GM21526 (cell line): ENCODE measurements around the gene TAAR9.

Experiments used
- ATAC-seq: cut with Tn5 transposase; IDR thresholded peaks from one replicate; pipeline ENCODE4 v1.9.1; 2021; ENCODE audit warnings: moderate library complexity; ENCODE audit not compliant: unreplicated experiment, low FRiP score

The TAAR9 gene

DNA sequence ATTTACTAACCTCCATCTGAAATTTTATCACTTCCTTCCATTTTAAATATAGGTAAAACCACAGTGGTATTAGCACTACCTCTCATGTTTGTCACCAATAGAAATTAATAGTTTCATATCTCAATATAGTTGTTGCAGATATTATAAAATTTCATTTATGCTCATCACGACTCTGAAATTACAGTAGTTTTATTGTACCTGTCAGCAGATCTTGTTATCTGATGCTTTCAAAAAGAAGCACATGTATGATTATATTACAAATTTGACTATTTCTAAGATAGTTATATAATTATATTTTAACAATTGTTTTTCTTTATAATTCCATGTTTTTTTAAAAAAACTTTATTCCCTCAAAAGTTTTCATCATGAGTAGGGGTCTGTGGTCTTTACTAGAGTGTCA, 46.6 kb downstream of the TAAR9 start:
- ATAC-seq, result no peak

- ATAC-seq, result no peak
These were observed 49.3 kb downstream of the TAAR9 start for GRCh38 chr6:132587424-132587823.
